Measurements from ENCODE around the gene BCL2.

The BCL2 gene

GRCh38 chr18:63286926-63287325, 32.6 kb downstream of the BCL2 start:
- no peak for TF ChIP-seq CTCF (IDR thresholded peaks at IDR 0.05; ENCODE audit: low read depth, low read length, missing control alignments)
- no peak for DNase-seq (ENCODE audit: extremely low read depth, low read depth)
- no peak overlapping the region for H3K4me3 ChIP-seq (replicated peaks; ENCODE audit: low read depth, low read length)

GRCh38 chr18:63284827-63285733, 34.5 kb downstream of the BCL2 start:
- no peak overlapping the region for H3K4me3 ChIP-seq (replicated peaks; ENCODE audit: low read depth, low read length)
- DNase-seq (ENCODE audit: extremely low read depth, low read depth): peak; percentile 9
- no peak for TF ChIP-seq CTCF (IDR thresholded peaks at IDR 0.05; ENCODE audit: low read depth, low read length, missing control alignments)

GRCh38 chr18:63284173-63284799, 35.3 kb downstream of the BCL2 start:
- no peak for TF ChIP-seq CTCF (IDR thresholded peaks at IDR 0.05; ENCODE audit: low read depth, low read length, missing control alignments)
- DNase-seq (ENCODE audit: extremely low read depth, low read depth): no peak
- H3K4me3 ChIP-seq (replicated peaks; ENCODE audit: low read depth, low read length): no peak overlapping the region

GRCh38 chr18:63283305-63284094, 36.1 kb downstream of the BCL2 start:
- DNase-seq (ENCODE audit: extremely low read depth, low read depth): no peak
- TF ChIP-seq CTCF (IDR thresholded peaks at IDR 0.05; ENCODE audit: low read depth, low read length, missing control alignments): no peak
- H3K4me3 ChIP-seq (replicated peaks; ENCODE audit: low read depth, low read length): no peak overlapping the region

GRCh38 chr18:63282793-63283192, 36.8 kb downstream of the BCL2 start:
- no peak for DNase-seq (ENCODE audit: extremely low read depth, low read depth)
- no peak overlapping the region for H3K4me3 ChIP-seq (replicated peaks; ENCODE audit: low read depth, low read length)
- TF ChIP-seq CTCF (IDR thresholded peaks at IDR 0.05; ENCODE audit: low read depth, low read length, missing control alignments): no peak

- H3K4me3 ChIP-seq (replicated peaks; ENCODE audit: low read depth, low read length): no peak overlapping the region
- no peak for TF ChIP-seq CTCF (IDR thresholded peaks at IDR 0.05; ENCODE audit: low read depth, low read length, missing control alignments)
- no peak for DNase-seq (ENCODE audit: extremely low read depth, low read depth)
These were observed 46.2 kb downstream of the BCL2 start for GRCh38 chr18:63273222-63273927.
